Smooth muscle cell (in vitro differentiated cells): ENCODE data around the gene CTDSP1. TPM values are rescaled to one million over a fixed set of nuclear protein-coding genes. Genes with fewer than 3 reads are reported as not detected.

ENCODE experiments used
- DNase-seq: peaks from one replicate; lab custom pipeline; 2025; ENCODE audit not compliant: unreplicated experiment; lab: John Stamatoyannopoulos, UW
- H2AFZ ChIP-seq: fragments of 200-600 bp; sonication (generic); 2 replicates; pipeline ENCODE4 v1.6.0; 2016; ENCODE audit warnings: antibody characterized with exemption, low read depth, mild to moderate bottlenecking
- H3F3A ChIP-seq: fragments of 200-600 bp; sonication (generic); 2 replicates; pipeline ENCODE4 v1.6.0; 2017; ENCODE audit warnings: antibody characterized with exemption, low read depth
- H3K27ac ChIP-seq: fragments of 200-600 bp; sonication (generic); 2 replicates; pipeline ENCODE4 v1.5.1; 2016; ENCODE audit warnings: low read depth, mild to moderate bottlenecking
- H3K27me3 ChIP-seq: fragments of 200-600 bp; sonication (generic); 2 replicates; pipeline ENCODE4 v1.6.1; 2016; ENCODE audit warnings: low read depth, mild to moderate bottlenecking
- H3K36me3 ChIP-seq: fragments of 200-600 bp; sonication (generic); 2 replicates; pipeline ENCODE4 v1.5.1; 2016; ENCODE audit warnings: low read depth
- H3K4me1 ChIP-seq: fragments of 200-600 bp; sonication (generic); 2 replicates; pipeline ENCODE4 v1.5.1; 2016; ENCODE audit warnings: low read depth
- H3K4me2 ChIP-seq: fragments of 200-600 bp; sonication (generic); 2 replicates; pipeline ENCODE4 v1.6.0; 2016; ENCODE audit warnings: mild to moderate bottlenecking
- H3K4me3 ChIP-seq: fragments of 200-600 bp; sonication (generic); 2 replicates; pipeline ENCODE4 v1.5.1; 2016; ENCODE audit warnings: mild to moderate bottlenecking
- H3K79me2 ChIP-seq: fragments of 200-600 bp; sonication (generic); 2 replicates; pipeline ENCODE4 v1.6.0; 2016; ENCODE audit warnings: low read depth, mild to moderate bottlenecking
- H3K9ac ChIP-seq: fragments of 200-600 bp; sonication (generic); 2 replicates; pipeline ENCODE4 v1.6.0; 2016; ENCODE audit warnings: low read depth
- H3K9me3 ChIP-seq: fragments of 200-600 bp; sonication (generic); replicated peaks from 2 replicates; pipeline ENCODE4 v1.5.1; 2016; ENCODE audit warnings: low read depth
- H4K20me1 ChIP-seq: fragments of 200-600 bp; sonication (generic); 2 replicates; pipeline ENCODE4 v1.6.0; 2016; ENCODE audit warnings: low read depth
- WGBS: methylation state at CpG from one replicate; pipeline ENCODE4 v1.1.7; 2016; ENCODE audit warnings: low lambda C conversion rate; 5-methylcytosine and 5-hydroxymethylcytosine counted together
- polyA plus RNA-seq: library from polyadenylated mRNA; unstranded; fragments of >200 nt; fragmentation: Nextera tagmentation; extraction: Ambion mirVana; gene quantifications from 2 replicates; pipeline ENCODE4 v1.2.1, GENCODE V29; 2016
- total RNA-seq: library from RNA; depleted of rRNA; stranded (reverse); fragments of >200 nt; gene quantifications from 2 replicates; pipeline ENCODE4 v1.2.3, GENCODE V29; 2014
- TF ChIP-seq, protein P1 (sequence below): fragments of 200-600 bp; sonication (generic); IDR thresholded peaks from 2 replicates; pipeline ENCODE4 v1.5.1; 2017; ENCODE audit warnings: borderline replicate concordance, mild to moderate bottlenecking, antibody characterized with exemption; ENCODE audit not compliant: insufficient read depth, poor library complexity, severe bottlenecking

CTDSP1 gene
- total and polyA plus RNA-seq, 2 experiments from 2014 or later: 18.7 to 62.5 TPM

DNA sequence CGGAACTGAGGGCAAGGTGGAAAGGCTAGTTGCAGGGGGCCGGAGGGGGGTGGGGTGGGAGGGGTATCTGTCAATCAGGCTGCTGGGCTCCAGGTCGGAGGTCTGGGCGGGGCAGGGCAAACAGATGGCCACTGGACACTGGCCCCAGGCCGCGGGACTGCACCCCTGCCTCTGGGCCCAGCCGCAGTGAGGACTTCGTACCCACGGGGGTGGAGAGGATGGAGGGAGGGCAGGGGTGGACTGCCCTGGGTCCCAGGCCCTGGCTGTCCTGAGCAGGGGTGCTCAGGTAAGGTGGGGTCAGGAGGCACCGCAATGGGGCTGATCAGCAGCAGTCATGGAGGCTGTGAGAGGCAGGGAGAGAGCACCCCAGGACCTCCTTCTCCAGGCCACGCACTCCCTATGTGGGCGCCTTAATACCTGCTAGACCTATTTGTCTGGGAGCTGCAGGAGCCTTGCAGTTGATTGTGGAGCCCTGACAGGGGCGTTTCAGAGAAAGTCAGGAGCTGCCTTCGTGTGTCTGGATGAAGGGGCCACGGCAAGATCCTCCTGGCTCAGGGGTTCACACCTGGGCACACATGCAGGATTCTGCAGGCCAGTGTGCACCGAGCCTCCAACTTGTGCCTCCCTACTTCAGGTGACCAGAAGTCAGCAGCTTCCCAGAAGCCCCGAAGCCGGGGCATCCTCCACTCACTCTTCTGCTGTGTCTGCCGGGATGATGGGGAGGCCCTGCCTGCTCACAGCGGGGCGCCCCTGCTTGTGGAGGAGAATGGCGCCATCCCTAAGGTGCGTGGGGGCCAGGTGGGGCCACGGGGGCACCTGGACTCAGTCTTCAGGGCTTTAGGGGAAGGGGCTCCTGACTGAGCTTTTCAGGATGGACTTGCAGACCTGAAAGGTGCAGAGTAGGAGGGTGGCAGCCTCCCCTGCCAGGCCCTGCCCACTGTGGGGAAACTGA is 1.5 kb downstream of the CTDSP1 start:
- H3K79me2 ChIP-seq: peaks cover 28% of the 10 kb centered on the region
- H3K9me3 ChIP-seq: no peaks in the 10 kb centered on the region
- peaks cover 17% of the 10 kb centered on the region for H4K20me1 ChIP-seq
- no peak for DNase-seq
- 61% methylated on average over 23 of the region's 24 CpGs for WGBS
- H3K27me3 ChIP-seq: no peaks in the 10 kb centered on the region
- TF ChIP-seq, protein P1, sequence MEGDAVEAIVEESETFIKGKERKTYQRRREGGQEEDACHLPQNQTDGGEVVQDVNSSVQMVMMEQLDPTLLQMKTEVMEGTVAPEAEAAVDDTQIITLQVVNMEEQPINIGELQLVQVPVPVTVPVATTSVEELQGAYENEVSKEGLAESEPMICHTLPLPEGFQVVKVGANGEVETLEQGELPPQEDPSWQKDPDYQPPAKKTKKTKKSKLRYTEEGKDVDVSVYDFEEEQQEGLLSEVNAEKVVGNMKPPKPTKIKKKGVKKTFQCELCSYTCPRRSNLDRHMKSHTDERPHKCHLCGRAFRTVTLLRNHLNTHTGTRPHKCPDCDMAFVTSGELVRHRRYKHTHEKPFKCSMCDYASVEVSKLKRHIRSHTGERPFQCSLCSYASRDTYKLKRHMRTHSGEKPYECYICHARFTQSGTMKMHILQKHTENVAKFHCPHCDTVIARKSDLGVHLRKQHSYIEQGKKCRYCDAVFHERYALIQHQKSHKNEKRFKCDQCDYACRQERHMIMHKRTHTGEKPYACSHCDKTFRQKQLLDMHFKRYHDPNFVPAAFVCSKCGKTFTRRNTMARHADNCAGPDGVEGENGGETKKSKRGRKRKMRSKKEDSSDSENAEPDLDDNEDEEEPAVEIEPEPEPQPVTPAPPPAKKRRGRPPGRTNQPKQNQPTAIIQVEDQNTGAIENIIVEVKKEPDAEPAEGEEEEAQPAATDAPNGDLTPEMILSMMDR: no peak
- H3K27ac ChIP-seq: peak overlapping the region; percentile 98
- peak overlapping the region; percentile 95 for H3K4me3 ChIP-seq
- H3K36me3 ChIP-seq: no peaks in the 10 kb centered on the region
- H3K4me1 ChIP-seq: peaks cover 11% of the 10 kb centered on the region
- H3K4me2 ChIP-seq: peak overlapping the region; percentile 99
- H3K9ac ChIP-seq: peak overlapping the region; percentile 88
- H3F3A ChIP-seq: peaks cover 28% of the 10 kb centered on the region
- no peak overlapping the region for H2AFZ ChIP-seq

GRCh38 chr2:218401890-218402289 is 2.2 kb downstream of the CTDSP1 start:
- Histone ChIP-seq H3K4me3 (peak overlapping the region; percentile 95), H3K27ac (peak overlapping the region; percentile 98), H3K4me1 (peaks cover 11% of the 10 kb centered on the region), H3K4me2 (peak overlapping the region; percentile 99), H2AFZ (no peak overlapping the region), H3K9me3 (no peaks in the 10 kb centered on the region), H3K79me2 (peaks cover 28% of the 10 kb centered on the region), H3F3A (peaks cover 23% of the 10 kb centered on the region), H3K27me3 (no peaks in the 10 kb centered on the region), H3K9ac (no peak overlapping the region), H3K36me3 (no peaks in the 10 kb centered on the region), H4K20me1 (peaks cover 17% of the 10 kb centered on the region)
- DNase-seq: no peak
- TF ChIP-seq, protein P1: no peak
- WGBS: 90% methylated on average over 9 of the region's 9 CpGs

GRCh38 chr2:218402491-218402901 is 2.8 kb downstream of the CTDSP1 start:
- peaks cover 15% of the 10 kb centered on the region for H3K4me1 ChIP-seq
- H2AFZ ChIP-seq: no peak overlapping the region
- TF ChIP-seq, protein P1: no peak
- no peaks in the 10 kb centered on the region for H3K36me3 ChIP-seq
- H3F3A ChIP-seq: peaks cover 20% of the 10 kb centered on the region
- no peak overlapping the region for H3K9ac ChIP-seq
- peaks cover 17% of the 10 kb centered on the region for H4K20me1 ChIP-seq
- WGBS: 92% methylated on average over 8 of the region's 8 CpGs
- peaks cover 28% of the 10 kb centered on the region for H3K79me2 ChIP-seq
- H3K4me3 ChIP-seq: no peak overlapping the region
- no peak for DNase-seq
- no peak overlapping the region for H3K27ac ChIP-seq
- no peaks in the 10 kb centered on the region for H3K9me3 ChIP-seq
- H3K4me2 ChIP-seq: no peak overlapping the region
- no peaks in the 10 kb centered on the region for H3K27me3 ChIP-seq
